ENCODE measurements around the gene FZD4. TPM values are rescaled to one million over a fixed set of nuclear protein-coding genes. Genes with fewer than 3 reads are reported as not detected.

FZD4 gene
- total RNA-seq, 2 donors from 2014 or later, result 25.4 to 54.4 TPM

GRCh38 chr11:86926975-86927374 is 28.2 kb downstream of the FZD4 start:
- DNase-seq (no peak), ATAC-seq (no peak)
- Histone ChIP-seq H3K27me3 (no peaks in the 10 kb centered on the region), H3K36me3 (replicated peaks in 1 of 2; ENCODE audit: insufficient read depth in 1 of 2, low read depth in 2 of 2) (no peaks in the 10 kb centered on the region), H3K4me3 (no peak overlapping the region), H3K9me3 (no peaks in the 10 kb centered on the region), H3K4me1 (peaks cover 28% of the 10 kb centered on the region), H3K27ac (no peak overlapping the region)
- WGBS, 2 donors, result 62 to 74% methylated on average over 3 of the region's 3 CpGs
- no peak for TF ChIP-seq CTCF (IDR thresholded peaks at IDR 0.05)
- TF ChIP-seq POLR2A (IDR thresholded peaks at IDR 0.05), result no peak
- intact Hi-C loops (cut with DNase I), result no loop called here

DNA sequence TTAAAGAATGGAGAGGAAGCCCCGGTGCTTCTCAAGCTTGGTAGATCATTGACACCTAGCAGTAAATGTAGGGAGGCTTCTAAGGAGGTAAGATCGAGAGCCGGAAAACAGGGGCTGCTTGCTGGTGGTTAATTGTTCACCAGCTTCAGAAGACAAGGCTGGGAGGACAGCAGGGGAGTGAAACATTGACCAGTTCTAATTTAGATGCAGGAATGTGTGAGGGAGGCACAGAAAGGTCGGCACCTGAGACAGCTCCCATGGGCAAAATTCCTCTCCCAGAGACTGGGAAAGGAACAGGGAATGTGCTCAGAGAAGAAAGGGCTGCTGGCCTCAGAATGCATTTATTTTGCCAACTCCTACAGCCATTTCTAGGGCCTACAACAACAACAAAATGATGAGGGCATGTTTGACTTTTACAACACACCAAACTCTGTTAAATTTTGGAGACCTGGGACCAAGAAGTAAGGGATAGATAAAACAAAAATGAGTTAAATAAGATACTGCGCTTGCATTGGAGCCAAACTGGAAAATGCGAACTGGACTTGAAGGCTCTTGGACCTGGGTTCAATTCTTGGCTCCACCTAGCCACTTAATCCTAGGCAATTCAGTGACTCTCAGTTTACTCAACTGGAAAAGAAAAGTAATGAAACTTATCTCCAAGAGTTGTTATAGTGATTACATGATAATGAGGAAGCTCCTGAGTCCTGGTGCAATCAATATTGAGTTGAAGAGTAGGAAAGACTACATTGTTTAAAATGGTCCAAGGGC is 31.0 kb downstream of the FZD4 start:
- H3K4me1 ChIP-seq, result peaks cover 20% of the 10 kb centered on the region
- H3K36me3 ChIP-seq (replicated peaks in 1 of 2; ENCODE audit: insufficient read depth in 1 of 2, low read depth in 2 of 2), result no peaks in the 10 kb centered on the region
- ATAC-seq (peak; percentile 77), DNase-seq (peak in 3 of 4 donors; percentile 32 to 48 (median 37))
- peak overlapping the region; percentile 11 to 64 (median 30) for H3K27ac ChIP-seq
- WGBS, 2 donors, result 53 to 62% methylated on average over 6 of the region's 6 CpGs
- H3K9me3 ChIP-seq, result no peaks in the 10 kb centered on the region
- no peak overlapping the region for H3K4me3 ChIP-seq
- intact Hi-C loops (cut with DNase I), result no loop called here
- no peak for TF ChIP-seq CTCF (IDR thresholded peaks at IDR 0.05)
- no peak for TF ChIP-seq POLR2A (IDR thresholded peaks at IDR 0.05)
- no peaks in the 10 kb centered on the region for H3K27me3 ChIP-seq

- no peaks in the 10 kb centered on the region for H3K36me3 ChIP-seq (replicated peaks in 1 of 2; ENCODE audit: insufficient read depth in 1 of 2, low read depth in 2 of 2)
- no peaks in the 10 kb centered on the region for H3K27me3 ChIP-seq
- H3K9me3 ChIP-seq, result no peaks in the 10 kb centered on the region
- H3K27ac ChIP-seq, result no peak overlapping the region
- peaks cover 17% of the 10 kb centered on the region for H3K4me1 ChIP-seq
- WGBS, 2 donors, result 100% methylated on average over 1 of the region's 1 CpG
- DNase-seq, result no peak
- intact Hi-C loops (cut with DNase I), result no loop called here
- no peak for TF ChIP-seq CTCF (IDR thresholded peaks at IDR 0.05)
- TF ChIP-seq POLR2A (IDR thresholded peaks at IDR 0.05), result no peak
- no peak for ATAC-seq
- no peak overlapping the region for H3K4me3 ChIP-seq
These were observed 33.0 kb downstream of the FZD4 start for GRCh38 chr11:86922225-86922624.

DNA sequence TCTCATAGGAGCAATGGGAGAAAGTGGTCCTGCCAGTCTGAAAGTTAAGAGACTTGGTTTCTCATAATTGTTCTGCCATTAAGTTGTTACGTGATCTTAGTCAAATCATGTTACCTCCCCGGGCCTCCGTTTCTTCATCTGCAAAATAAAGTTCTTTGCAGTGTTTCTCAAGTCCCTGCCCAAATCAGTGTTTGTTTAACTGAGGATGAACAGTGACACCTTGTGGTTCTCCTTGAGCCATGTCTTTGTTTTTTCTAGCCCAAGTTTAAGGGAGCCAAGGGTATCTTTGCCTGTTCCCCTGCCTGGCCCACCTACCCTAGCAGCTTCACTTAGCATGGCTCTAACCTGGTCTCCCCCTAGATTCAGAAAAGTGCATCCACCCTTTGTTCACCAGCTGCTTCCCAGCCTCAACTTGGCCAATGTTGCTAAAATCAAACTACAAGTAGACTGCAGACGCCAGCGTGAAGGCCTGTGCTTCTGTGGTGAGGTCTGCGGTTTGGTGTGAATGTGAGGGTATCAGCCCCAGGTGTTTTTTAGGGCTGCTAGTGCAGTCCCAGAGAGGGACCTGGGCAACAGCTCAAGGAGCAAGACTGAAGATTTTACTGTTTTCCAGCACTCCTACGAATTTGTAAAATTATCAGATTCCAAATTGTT is 35.5 kb downstream of the FZD4 start:
- H3K9me3 ChIP-seq, result no peaks in the 10 kb centered on the region
- intact Hi-C loops (cut with DNase I), result loop anchor here (10.0 kb wide), 1 partner anchor 55 kb away; no protein-coding TSS in a partner anchor
- no peak overlapping the region for H3K27ac ChIP-seq
- H3K4me1 ChIP-seq, result peaks cover 11% of the 10 kb centered on the region
- peak in 1 of 4 donors; percentile 10 for DNase-seq
- no peak for TF ChIP-seq POLR2A (IDR thresholded peaks at IDR 0.05)
- TF ChIP-seq CTCF (IDR thresholded peaks at IDR 0.05), result peak in 5 of 7 experiments; percentile 20 to 55 (median 47)
- 62 to 68% methylated on average over 7 of the region's 7 CpGs for WGBS, 2 donors
- no peak overlapping the region for H3K4me3 ChIP-seq
- H3K36me3 ChIP-seq (replicated peaks in 1 of 2; ENCODE audit: insufficient read depth in 1 of 2, low read depth in 2 of 2), result no peaks in the 10 kb centered on the region
- H3K27me3 ChIP-seq, result no peaks in the 10 kb centered on the region
- ATAC-seq, result peak; percentile 38

Measured in body of pancreas (tissue), 4 donors.